Fibroblast of villous mesenchyme (primary cell): ENCODE results near the gene METAP2. TPM values are rescaled to one million over a fixed set of nuclear protein-coding genes. Genes with fewer than 3 reads are reported as not detected.

Experiments used
- DNase-seq: peaks from one replicate; pipeline ENCODE4 v3.0.0-alpha.2; 2010; ENCODE audit warnings: low read depth
- H3K4me3 ChIP-seq: 2 replicates; pipeline ENCODE4 v1.5.1; 2011; ENCODE audit warnings: low read depth, mild to moderate bottlenecking, low read length
- CTCF ChIP-seq: IDR thresholded peaks from 2 replicates; pipeline ENCODE4 v1.5.1; 2012; ENCODE audit warnings: low read depth, mild to moderate bottlenecking, low read length; ENCODE audit not compliant: insufficient read depth
- total RNA-seq: library from RNA; depleted of rRNA; stranded (reverse); fragments of >200 nt; gene quantifications from 2 replicates; pipeline ENCODE4 v1.2.3, GENCODE V29; 2012

METAP2 gene
- total RNA-seq, 1 donor: 66.5 TPM

- no peak for TF ChIP-seq CTCF
- no peak for DNase-seq
- H3K4me3 ChIP-seq: no peak overlapping the region
These were observed 25.8 kb downstream of the METAP2 start for GRCh38 chr12:95499772-95500171.

- H3K4me3 ChIP-seq: no peak overlapping the region
- TF ChIP-seq CTCF: no peak
- no peak for DNase-seq
These were observed 30.2 kb downstream of the METAP2 start for GRCh38 chr12:95504140-95504539.

DNA sequence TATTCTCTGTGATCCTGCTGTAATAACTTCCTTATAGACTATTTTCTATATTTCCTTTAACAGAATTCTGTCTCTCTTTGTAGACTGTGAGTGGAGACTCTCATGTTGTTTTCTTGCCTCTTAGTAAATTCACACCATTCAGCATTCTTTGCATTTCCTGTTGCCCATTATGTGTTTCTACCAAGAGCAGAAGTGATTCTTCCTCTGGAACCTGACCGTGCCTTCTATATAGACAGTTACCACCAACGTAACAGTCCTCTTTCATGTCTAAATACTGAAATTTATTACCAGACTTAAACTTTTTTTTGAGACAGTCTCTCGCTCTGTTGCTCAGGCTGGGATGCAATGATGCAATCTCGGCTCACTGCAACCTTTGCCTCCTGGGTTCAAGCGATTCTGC is 31.1 kb downstream of the METAP2 start:
- H3K4me3 ChIP-seq: no peak overlapping the region
- no peak for DNase-seq
- no peak for TF ChIP-seq CTCF

DNA sequence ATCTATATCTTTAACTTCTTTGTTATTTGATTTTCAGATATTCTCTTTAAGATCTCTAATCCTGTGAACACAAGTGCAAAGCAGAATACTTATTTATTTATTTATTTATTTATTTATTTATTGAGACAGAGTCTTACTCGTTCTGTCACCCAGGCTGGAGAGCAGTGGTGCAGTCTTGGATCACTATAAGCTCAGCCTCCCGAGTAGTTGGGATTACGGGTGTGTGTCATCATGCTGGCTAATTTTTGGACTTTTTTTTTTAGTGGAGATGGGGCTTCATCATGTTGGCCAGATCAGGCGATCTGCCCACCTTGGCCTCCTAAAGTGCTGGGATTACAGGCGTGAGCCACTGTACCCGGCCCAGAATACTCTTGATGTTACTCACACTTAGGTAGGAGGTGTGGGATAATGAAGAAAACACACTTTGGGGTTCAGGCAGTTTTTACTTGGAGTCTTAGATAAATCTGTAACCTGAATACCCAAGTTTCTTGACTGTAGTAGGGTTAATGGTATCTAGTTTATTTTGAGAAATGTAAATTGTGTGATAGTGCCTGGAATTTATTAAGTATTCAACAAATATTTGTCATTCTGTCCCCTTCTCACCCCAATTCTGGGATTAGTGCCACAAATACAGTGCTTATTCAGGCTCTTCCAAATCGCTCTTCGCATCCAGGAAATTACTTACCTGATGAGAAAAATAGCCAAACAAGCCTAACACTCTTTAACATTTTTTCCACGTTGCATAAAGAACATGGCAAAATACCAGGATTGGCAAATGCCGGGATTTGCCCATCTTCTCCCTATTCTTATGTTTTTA is 33.0 kb downstream of the METAP2 start:
- H3K4me3 ChIP-seq: no peak overlapping the region
- DNase-seq: no peak
- TF ChIP-seq CTCF: no peak

DNA sequence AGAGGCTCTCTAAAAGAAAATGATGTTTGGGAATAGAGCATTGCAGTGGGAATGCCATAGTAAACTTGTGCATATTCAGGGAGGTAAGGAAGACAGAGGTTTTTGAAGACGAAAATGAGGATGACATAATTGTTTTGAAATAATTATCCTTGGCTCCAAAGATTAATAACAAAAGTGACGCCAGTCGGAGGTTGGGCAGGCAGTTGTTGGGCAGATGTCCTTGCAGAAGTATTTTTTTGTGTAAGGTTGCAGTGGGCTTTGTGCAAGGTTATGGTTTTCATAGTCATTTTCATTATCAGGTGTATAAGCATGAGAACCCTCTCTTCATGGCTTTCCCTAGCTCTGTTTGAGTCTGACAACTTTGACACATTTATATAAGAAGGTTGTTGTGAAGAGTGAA is 35.3 kb downstream of the METAP2 start:
- no peak for TF ChIP-seq CTCF
- H3K4me3 ChIP-seq: no peak overlapping the region
- no peak for DNase-seq

DNA sequence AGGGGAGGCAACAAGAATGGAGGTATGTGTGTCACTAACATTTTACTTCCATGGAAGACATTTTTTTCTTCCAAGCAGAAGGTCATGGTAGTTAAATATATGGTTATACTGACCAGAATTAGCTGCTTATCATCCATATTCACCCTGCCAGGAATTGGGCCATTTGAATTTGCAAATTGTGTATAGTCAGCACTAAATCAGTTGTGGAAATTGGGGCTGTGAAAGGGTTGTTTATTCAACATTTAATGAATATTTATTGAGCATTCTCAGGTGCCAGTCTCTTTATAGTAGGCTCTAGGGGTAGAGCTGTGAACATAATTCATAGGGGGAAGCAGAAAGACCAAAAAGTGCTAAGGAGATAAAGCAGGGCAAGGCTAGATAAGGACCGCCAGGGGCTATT is 38.0 kb downstream of the METAP2 start:
- DNase-seq: no peak
- TF ChIP-seq CTCF: no peak
- no peak overlapping the region for H3K4me3 ChIP-seq

- no peak overlapping the region for H3K4me3 ChIP-seq
- no peak for DNase-seq
- TF ChIP-seq CTCF: no peak
These were observed 39.6 kb downstream of the METAP2 start for GRCh38 chr12:95513599-95513998.
